T-helper 17 cell (primary cell): ENCODE data around the gene ABHD13. TPM values are rescaled to one million over a fixed set of nuclear protein-coding genes. Genes with fewer than 3 reads are reported as not detected.
"Not testable (repeated sequence)": the region's sequence is repeated elsewhere in the genome, so short reads cannot be mapped to it uniquely, and the experiment has no call there.

Experiments
- ATAC-seq: fragments of 150-1000 bp; cut with Tn5 transposase; 2 replicates; pipeline ENCODE4 v1.10.0; 2021; ENCODE audit warnings: mild to moderate bottlenecking, moderate library complexity
- DNase-seq, 3 donors: peaks; one replicate each; pipeline versions ENCODE4 v3.0.0 to v3.0.0-alpha.2; 2020 to 2021
- H3K9me3 ChIP-seq: one replicate; pipeline ENCODE4 v1.7.0; 2013; ENCODE audit warnings: low read length, mild to moderate bottlenecking; ENCODE audit not compliant: control insufficient read depth, poor library complexity, severe bottlenecking
- H3K27ac Mint-ChIP-seq: one replicate; pipeline ENCODE4 v1.8.0; 2022; ENCODE audit warnings: mild to moderate bottlenecking, moderate library complexity, mixed read lengths
- H3K27me3 Mint-ChIP-seq: one replicate; pipeline ENCODE4 v1.8.0; 2022; ENCODE audit warnings: mixed read lengths
- H3K36me3 Mint-ChIP-seq: one replicate; pipeline ENCODE4 v1.8.0; 2022; ENCODE audit warnings: low read depth, mixed read lengths
- H3K4me1 Mint-ChIP-seq: one replicate; pipeline ENCODE4 v1.8.0; 2022; ENCODE audit warnings: mild to moderate bottlenecking, mixed read lengths
- H3K4me3 Mint-ChIP-seq: one replicate; pipeline ENCODE4 v1.8.0; 2022; ENCODE audit warnings: mild to moderate bottlenecking, moderate library complexity, mixed read lengths
- total RNA-seq, 4 donors: library from RNA in 2 of 4; stranded (reverse) in 2 of 4; gene quantifications; one replicate each; pipeline ENCODE4 v1.2.3 and lab custom pipeline; 2022 to 2026

ABHD13 gene
- total RNA-seq, 2 donors from 2014 or later = 13.2 to 16.4 TPM

GRCh38 chr13:108210551-108210950 lies 7.6 kb upstream of the ABHD13 start:
- H3K4me1 Mint-ChIP-seq = peaks cover 10% of the 10 kb centered on the region
- no peaks in the 10 kb centered on the region for H3K27me3 Mint-ChIP-seq
- no peaks in the 10 kb centered on the region for H3K9me3 ChIP-seq
- H3K36me3 Mint-ChIP-seq = peaks cover 9% of the 10 kb centered on the region
- H3K27ac Mint-ChIP-seq = no peak overlapping the region
- H3K4me3 Mint-ChIP-seq = no peak overlapping the region
- ATAC-seq (no peak), DNase-seq (no peak)

GRCh38 chr13:108212886-108213285 lies 5.3 kb upstream of the ABHD13 start:
- DNase-seq (no peak), ATAC-seq (no peak)
- Mint-ChIP-seq H3K36me3 (peaks cover 9% of the 10 kb centered on the region), H3K27me3 (no peaks in the 10 kb centered on the region), H3K27ac (no peak overlapping the region), H3K4me1 (peaks cover 15% of the 10 kb centered on the region), H3K4me3 (no peak overlapping the region)
- no peaks in the 10 kb centered on the region for H3K9me3 ChIP-seq

GRCh38 chr13:108213946-108214345 lies 4.2 kb upstream of the ABHD13 start:
- DNase-seq (no peak), ATAC-seq (no peak)
- peak overlapping the region; percentile 87 for H3K4me3 Mint-ChIP-seq
- no peaks in the 10 kb centered on the region for H3K9me3 ChIP-seq
- H3K4me1 Mint-ChIP-seq = peaks cover 20% of the 10 kb centered on the region
- H3K36me3 Mint-ChIP-seq = peaks cover 13% of the 10 kb centered on the region
- no peaks in the 10 kb centered on the region for H3K27me3 Mint-ChIP-seq
- H3K27ac Mint-ChIP-seq = peak overlapping the region; percentile 80

DNA sequence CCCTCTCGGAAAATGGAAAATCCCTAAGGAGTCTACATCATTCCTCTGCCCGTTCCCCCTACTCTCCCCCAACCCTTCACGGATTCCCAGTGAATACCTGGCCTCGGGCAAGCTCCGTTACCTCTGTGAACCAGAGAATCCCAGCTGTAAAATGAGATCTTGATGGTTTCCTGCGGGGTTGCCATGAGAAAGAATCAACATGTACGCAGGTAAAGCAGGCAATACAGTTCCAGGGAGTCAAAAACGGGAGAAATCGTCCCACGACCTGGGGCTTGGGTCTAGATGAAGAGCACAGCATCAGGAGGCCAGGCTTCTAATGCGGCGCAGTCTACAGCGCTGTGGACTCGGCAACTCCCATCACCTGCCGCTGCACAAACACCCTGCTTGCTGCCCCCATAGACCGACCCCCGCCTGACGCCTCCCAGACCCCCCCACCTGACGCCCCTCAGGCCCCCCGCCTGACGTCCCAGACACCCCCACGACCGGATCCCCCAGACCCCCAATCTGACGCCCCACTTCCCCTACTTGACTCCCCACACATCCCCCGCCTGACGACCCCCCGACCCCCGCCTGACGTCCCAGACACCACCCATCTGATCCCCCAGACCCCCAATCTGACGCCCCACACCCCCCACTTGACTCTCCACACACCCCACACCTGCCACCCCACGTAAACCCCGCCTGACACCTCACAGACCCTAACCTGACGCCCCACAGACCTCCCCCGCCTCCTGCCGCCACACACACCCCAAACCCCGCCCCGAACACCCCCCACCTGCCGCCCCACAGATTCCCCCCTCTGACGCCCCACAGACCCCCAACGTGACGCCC lies 3.5 kb upstream of the ABHD13 start:
- Mint-ChIP-seq H3K36me3 (peaks cover 13% of the 10 kb centered on the region), H3K4me1 (peaks cover 26% of the 10 kb centered on the region), H3K4me3 (peak overlapping the region; percentile 87), H3K27ac (peak overlapping the region; percentile 80), H3K27me3 (no peaks in the 10 kb centered on the region)
- ATAC-seq = no peak
- no peaks in the 10 kb centered on the region for H3K9me3 ChIP-seq
- peak in 1 of 3 donors; percentile 44 for DNase-seq

DNA sequence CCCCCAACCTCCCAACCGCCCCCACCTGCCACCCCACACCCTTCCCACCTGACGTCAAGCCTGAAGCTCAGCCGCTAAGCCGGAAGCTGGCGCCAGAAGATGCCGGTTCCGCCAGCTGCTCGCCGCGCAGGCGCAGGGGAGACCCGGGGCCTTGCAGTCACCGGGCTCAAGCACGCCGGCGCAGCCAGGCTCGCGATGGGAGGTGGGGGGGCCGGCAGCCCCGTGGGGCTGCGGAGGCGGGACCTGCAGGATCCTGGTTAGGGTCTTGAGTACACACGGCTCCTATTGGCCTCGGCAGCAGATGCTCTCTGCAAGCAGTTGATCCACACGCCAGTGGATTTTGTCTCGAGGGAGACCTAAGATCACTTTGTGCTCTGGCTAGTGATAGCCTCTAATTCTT lies 2.8 kb upstream of the ABHD13 start, which contains the start of gene LIG4:
Gene LIG4, minus strand, starts transcription at position 101 of the 400 bp plus-strand sequence. CDS start 4,268 bp downstream, outside the sequence.
- peaks cover 10% of the 10 kb centered on the region for H3K36me3 Mint-ChIP-seq
- H3K4me1 Mint-ChIP-seq = peaks cover 32% of the 10 kb centered on the region
- H3K4me3 Mint-ChIP-seq = peak within 1 kb of the TSS; percentile 87
- no peaks in the 10 kb centered on the region for H3K9me3 ChIP-seq
- peak; percentile 72 for ATAC-seq
- peak within 1 kb of the TSS; percentile 80 for H3K27ac Mint-ChIP-seq
- DNase-seq = peak; percentile 89 to 91 (median 89)
- no peaks in the 10 kb centered on the region for H3K27me3 Mint-ChIP-seq

DNA sequence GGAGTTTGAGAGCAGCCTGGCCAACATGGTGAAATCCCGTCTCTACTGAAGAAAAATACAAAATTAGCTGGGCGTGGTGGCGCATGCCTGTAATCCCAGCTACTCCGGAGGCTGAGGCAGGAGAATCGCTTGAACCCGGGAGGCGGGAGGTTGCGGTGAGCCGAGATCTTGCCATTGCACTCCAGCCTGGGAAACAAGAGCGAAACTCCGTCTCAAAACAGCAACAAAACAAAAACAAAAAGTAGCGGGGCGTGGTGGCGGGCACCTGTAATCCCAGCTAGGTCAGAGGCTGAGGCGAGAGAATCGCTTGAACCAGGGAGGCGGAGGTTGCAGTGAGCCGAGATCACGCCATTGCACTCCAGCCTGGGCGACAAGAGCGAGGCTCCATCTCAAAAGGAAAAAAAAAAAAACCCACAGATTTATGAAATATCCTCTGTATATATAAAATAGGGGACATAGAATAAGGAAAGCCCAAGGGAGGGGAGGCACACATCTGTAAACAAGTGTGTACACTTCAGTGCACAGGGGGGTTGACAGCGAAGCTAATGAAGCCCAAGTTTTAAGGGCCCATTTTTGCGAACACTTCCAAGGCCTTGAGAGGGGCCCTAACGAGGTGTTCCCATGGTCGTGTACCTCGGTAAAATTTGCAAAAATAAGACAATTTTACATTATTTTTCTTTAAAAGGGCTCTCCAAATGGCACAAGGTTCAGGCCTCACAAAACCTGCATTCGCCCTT lies 717 bp upstream of the ABHD13 start:
- H3K9me3 ChIP-seq, DNase-seq, ATAC-seq, H3K27me3 Mint-ChIP-seq, H3K36me3 Mint-ChIP-seq: not testable (repeated sequence)
- H3K4me3 Mint-ChIP-seq = peak overlapping the region; percentile 98
- peak overlapping the region; percentile 95 for H3K27ac Mint-ChIP-seq
- H3K4me1 Mint-ChIP-seq = peaks cover 35% of the 10 kb centered on the region

DNA sequence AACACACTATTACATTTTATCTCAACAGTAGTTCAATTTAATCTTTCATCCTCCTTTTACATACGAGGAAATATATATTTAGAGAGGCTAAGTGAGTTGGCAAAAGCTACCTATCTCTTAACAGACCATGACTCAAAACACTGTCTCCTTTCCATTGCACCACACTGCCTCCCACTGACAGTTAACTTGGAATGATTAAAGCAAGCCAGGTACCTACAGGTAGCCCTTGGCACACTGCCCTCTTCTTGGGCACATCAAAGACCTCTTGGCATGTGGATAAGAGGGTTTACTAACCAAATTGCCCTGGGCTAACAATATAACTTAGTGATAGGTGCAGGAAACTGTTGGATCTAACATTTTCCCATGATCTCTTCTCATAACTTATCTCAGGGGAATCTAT lies 1.8 kb downstream of the ABHD13 start:
- Mint-ChIP-seq H3K4me3 (peak overlapping the region; percentile 98), H3K27ac (peak overlapping the region; percentile 95), H3K4me1 (peaks cover 40% of the 10 kb centered on the region), H3K36me3 (peaks cover 5% of the 10 kb centered on the region), H3K27me3 (no peaks in the 10 kb centered on the region)
- ATAC-seq (no peak), DNase-seq (no peak)
- H3K9me3 ChIP-seq = no peaks in the 10 kb centered on the region

GRCh38 chr13:108223687-108224503 lies 5.7 kb downstream of the ABHD13 start:
- no peaks in the 10 kb centered on the region for H3K27me3 Mint-ChIP-seq
- H3K4me1 Mint-ChIP-seq = peaks cover 47% of the 10 kb centered on the region
- H3K36me3 Mint-ChIP-seq = no peaks in the 10 kb centered on the region
- no peak overlapping the region for H3K27ac Mint-ChIP-seq
- H3K9me3 ChIP-seq = no peaks in the 10 kb centered on the region
- DNase-seq (no peak), ATAC-seq (no peak)
- no peak overlapping the region for H3K4me3 Mint-ChIP-seq

DNA sequence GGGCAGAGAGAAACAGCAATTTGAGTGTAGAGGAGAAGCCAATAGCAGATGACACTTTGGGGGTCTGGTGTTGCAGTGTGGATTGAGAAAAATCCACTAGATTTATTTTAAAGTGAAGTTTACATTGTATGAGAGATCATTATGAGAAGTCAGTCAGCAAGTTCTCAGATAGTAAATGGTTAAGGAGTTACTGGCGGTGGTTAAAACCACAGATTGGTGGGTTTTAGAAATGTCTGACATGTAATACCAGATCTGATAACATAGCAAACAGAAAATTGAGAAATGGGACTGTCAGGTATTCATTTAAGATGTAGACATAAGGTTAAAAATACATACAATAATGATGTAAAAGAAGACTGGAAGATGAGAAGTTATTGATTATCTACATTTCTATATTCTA lies 7.2 kb downstream of the ABHD13 start:
- Mint-ChIP-seq H3K27ac (peak overlapping the region; percentile 63), H3K4me3 (peak overlapping the region; percentile 66), H3K36me3 (no peaks in the 10 kb centered on the region), H3K4me1 (peaks cover 42% of the 10 kb centered on the region), H3K27me3 (no peaks in the 10 kb centered on the region)
- no peaks in the 10 kb centered on the region for H3K9me3 ChIP-seq
- ATAC-seq (peak; percentile 71), DNase-seq (no peak)

DNA sequence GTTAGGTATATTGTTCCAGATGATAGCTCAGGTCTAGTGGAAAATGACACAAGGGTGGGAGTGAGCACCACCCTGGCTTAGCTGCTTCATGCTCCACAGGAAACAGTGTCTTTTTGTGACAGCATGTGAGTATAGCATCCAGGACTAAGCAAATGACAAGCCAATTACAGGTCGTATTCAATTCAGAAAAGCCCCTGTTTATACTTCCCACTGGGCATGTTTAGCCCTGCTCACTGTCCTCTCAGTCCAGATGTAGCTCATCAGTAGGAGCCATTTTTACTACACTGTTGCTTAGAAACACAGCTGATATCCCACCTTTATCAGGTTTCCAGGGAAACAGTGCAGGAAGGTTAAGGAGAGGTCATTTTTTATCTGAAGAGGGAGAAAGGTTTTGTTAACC lies 8.0 kb downstream of the ABHD13 start:
- Mint-ChIP-seq H3K4me3 (peak overlapping the region; percentile 15), H3K27ac (no peak overlapping the region), H3K27me3 (no peaks in the 10 kb centered on the region), H3K36me3 (no peaks in the 10 kb centered on the region), H3K4me1 (peaks cover 39% of the 10 kb centered on the region)
- DNase-seq = no peak
- ATAC-seq = peak; percentile 46
- H3K9me3 ChIP-seq = no peaks in the 10 kb centered on the region

GRCh38 chr13:108227651-108228272 lies 9.6 kb downstream of the ABHD13 start:
- Mint-ChIP-seq H3K27me3 (no peaks in the 10 kb centered on the region), H3K27ac (no peak overlapping the region), H3K36me3 (no peaks in the 10 kb centered on the region), H3K4me1 (peaks cover 37% of the 10 kb centered on the region), H3K4me3 (no peak overlapping the region)
- DNase-seq (no peak), ATAC-seq (peak; percentile 53)
- no peaks in the 10 kb centered on the region for H3K9me3 ChIP-seq

- no peaks in the 10 kb centered on the region for H3K9me3 ChIP-seq
- no peak for DNase-seq
- peaks cover 22% of the 10 kb centered on the region for H3K4me1 Mint-ChIP-seq
- H3K27me3 Mint-ChIP-seq = no peaks in the 10 kb centered on the region
- no peak for ATAC-seq
- H3K36me3 Mint-ChIP-seq = no peaks in the 10 kb centered on the region
- H3K27ac Mint-ChIP-seq = no peak overlapping the region
- no peak overlapping the region for H3K4me3 Mint-ChIP-seq
Measured at GRCh38 chr13:108230377-108230776, 12.2 kb downstream of the ABHD13 start.
